ENCODE data around the gene SIVA1. TPM values are rescaled to one million over a fixed set of nuclear protein-coding genes. Genes with fewer than 3 reads are reported as not detected.

Gene SIVA1
- total and polyA plus RNA-seq, 4 donors = 67.4 to 115 (median 99.6) TPM

GRCh38 chr14:104738375-104739019 is 14.4 kb upstream of the SIVA1 start:
- peaks cover 17 to 40% (median 31%) of the 10 kb centered on the region in 4 donors for H3K4me1 ChIP-seq (ENCODE audit: control insufficient read depth in 4 of 4, insufficient read depth in 4 of 4, low read length in 3 of 4)
- WGBS = 94% methylated on average over 18 of the region's 18 CpGs
- H3K4me3 ChIP-seq (ENCODE audit: low read depth in 1 of 3, low read length in 3 of 3) = no peak overlapping the region
- TF ChIP-seq GABPA (IDR thresholded peaks at IDR 0.05 in 1 of 2, conservative IDR thresholded peaks at IDR 0.05 in 1 of 2) (no peak), YY1 (IDR thresholded peaks at IDR 0.05) (no peak), REST (IDR thresholded peaks at IDR 0.05) (no peak), HNF4G (IDR thresholded peaks at IDR 0.05) (no peak), MAX (IDR thresholded peaks at IDR 0.05) (no peak), ATF3 (IDR thresholded peaks at IDR 0.05) (no peak), RXRA (IDR thresholded peaks at IDR 0.05) (no peak), TAF1 (conservative IDR thresholded peaks at IDR 0.05) (no peak), ZBTB33 (IDR thresholded peaks at IDR 0.05) (no peak), NR2F2 (IDR thresholded peaks at IDR 0.05) (no peak), RAD21 (IDR thresholded peaks at IDR 0.05) (no peak), HNF4A (conservative IDR thresholded peaks at IDR 0.05) (no peak), SP1 (IDR thresholded peaks at IDR 0.05) (no peak), FOXA1 (IDR thresholded peaks at IDR 0.05) (no peak), FOXA2 (IDR thresholded peaks at IDR 0.05) (no peak), JUND (IDR thresholded peaks at IDR 0.05) (no peak), CTCF (IDR thresholded peaks at IDR 0.05; ENCODE audit: low read depth, low read length, missing input control) (no peak), EGR1 (IDR thresholded peaks at IDR 0.05; ENCODE audit: low read depth in 2 of 2) (no peak)
- H3K9me3 ChIP-seq (ENCODE audit: control insufficient read depth in 4 of 4, low read length in 3 of 4) = no peaks in the 10 kb centered on the region
- no peaks in the 10 kb centered on the region for H3K27me3 ChIP-seq (ENCODE audit: control insufficient read depth in 4 of 4, insufficient read depth in 4 of 4, low read length in 3 of 4)
- H3K9ac ChIP-seq (ENCODE audit: low read depth in 1 of 2, low read length in 2 of 2) = no peak overlapping the region
- H3K36me3 ChIP-seq (ENCODE audit: control insufficient read depth in 4 of 4, insufficient read depth in 3 of 4, low read depth in 1 of 4, low read length in 3 of 4) = peaks cover 0 to 28% (median 19%) of the 10 kb centered on the region in 4 donors
- no peak for DNase-seq (ENCODE audit: low spot score)
- no peak overlapping the region for H3K27ac ChIP-seq (ENCODE audit: low read depth in 1 of 2, low read length in 2 of 2)
